Suprapubic skin (tissue), 3 donors: Measurements from ENCODE around the gene CYP4F2.

Source experiments
- EP300 ChIP-seq: sonication (generic); formaldehyde crosslinking; IDR thresholded peaks from one replicate; pipeline ENCODE4 v1.6.1; 2017; ENCODE audit warnings: antibody characterized with exemption
- POLR2A ChIP-seq, 2 donors: fragments of 450-650 bp; IDR thresholded peaks; one replicate each; pipeline ENCODE4 v1.6.1; 2017; ENCODE audit warnings: antibody characterized with exemption in 2 of 2, mild to moderate bottlenecking in 2 of 2, moderate library complexity in 2 of 2
- TF ChIP-seq, protein P1 (sequence below), 2 donors: fragments of 200-600 bp in 1 of 2; fragments of 450-650 bp in 1 of 2; sonication (generic) in 1 of 2; IDR thresholded peaks; one replicate each; pipeline ENCODE4 v1.5.1; 2016 to 2019; ENCODE audit warnings: antibody characterized with exemption in 2 of 2, mild to moderate bottlenecking in 1 of 2, moderate library complexity in 1 of 2

DNA sequence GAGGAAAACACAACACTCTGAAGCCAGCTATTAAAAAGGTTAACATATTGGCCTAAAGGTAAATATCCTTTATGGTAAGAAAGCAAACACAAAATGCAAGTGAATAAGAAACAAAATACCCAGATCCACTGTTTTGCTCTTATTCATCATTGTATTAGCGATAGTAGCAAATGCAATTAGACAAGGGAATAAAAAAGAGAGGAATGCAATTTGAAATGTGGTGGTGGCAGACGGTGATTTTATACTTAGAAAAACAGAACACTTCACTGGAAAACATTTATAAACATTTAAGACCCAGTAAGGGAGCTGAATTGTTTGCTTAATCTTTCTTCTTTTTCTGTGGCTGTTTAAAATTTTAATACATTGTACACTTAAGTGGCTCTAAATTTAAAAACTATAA lies 17.2 kb upstream of the CYP4F2 start:
- TF ChIP-seq, protein P1, sequence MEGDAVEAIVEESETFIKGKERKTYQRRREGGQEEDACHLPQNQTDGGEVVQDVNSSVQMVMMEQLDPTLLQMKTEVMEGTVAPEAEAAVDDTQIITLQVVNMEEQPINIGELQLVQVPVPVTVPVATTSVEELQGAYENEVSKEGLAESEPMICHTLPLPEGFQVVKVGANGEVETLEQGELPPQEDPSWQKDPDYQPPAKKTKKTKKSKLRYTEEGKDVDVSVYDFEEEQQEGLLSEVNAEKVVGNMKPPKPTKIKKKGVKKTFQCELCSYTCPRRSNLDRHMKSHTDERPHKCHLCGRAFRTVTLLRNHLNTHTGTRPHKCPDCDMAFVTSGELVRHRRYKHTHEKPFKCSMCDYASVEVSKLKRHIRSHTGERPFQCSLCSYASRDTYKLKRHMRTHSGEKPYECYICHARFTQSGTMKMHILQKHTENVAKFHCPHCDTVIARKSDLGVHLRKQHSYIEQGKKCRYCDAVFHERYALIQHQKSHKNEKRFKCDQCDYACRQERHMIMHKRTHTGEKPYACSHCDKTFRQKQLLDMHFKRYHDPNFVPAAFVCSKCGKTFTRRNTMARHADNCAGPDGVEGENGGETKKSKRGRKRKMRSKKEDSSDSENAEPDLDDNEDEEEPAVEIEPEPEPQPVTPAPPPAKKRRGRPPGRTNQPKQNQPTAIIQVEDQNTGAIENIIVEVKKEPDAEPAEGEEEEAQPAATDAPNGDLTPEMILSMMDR (IDR thresholded peaks at IDR 0.05), result no peak
- TF ChIP-seq EP300 (no peak), POLR2A (IDR thresholded peaks at IDR 0.05) (no peak)
